CD14-positive monocyte (primary cell): Measurements from ENCODE around the gene SIK3. TPM values are rescaled to one million over a fixed set of nuclear protein-coding genes. Genes with fewer than 3 reads are reported as not detected.

ENCODE experiments used
- DNase-seq, 3 donors: peaks; one replicate each; pipeline ENCODE4 v3.0.0-alpha.2; 2011 to 2022
- H2AFZ ChIP-seq: 2 replicates; pipeline ENCODE4 v1.6.0; 2012; ENCODE audit warnings: mild to moderate bottlenecking, low read depth, low read length, inconsistent platforms; ENCODE audit not compliant: insufficient read depth, poor library complexity, severe bottlenecking
- H3K27ac ChIP-seq, 2 donors: 1 replicate in 1 of 2; 2 replicates in 1 of 2; pipeline ENCODE4 v1.5.1; 2012 to 2013; ENCODE audit warnings: low read length in 2 of 2, control low read depth in 1 of 2, inconsistent platforms in 1 of 2, low read depth in 1 of 2, mild to moderate bottlenecking in 1 of 2
- H3K27me3 ChIP-seq, 2 donors: one replicate each; pipeline versions ENCODE4 v1.6.0 to v1.6.1; 2011 to 2013; ENCODE audit warnings: low read length in 2 of 2; ENCODE audit not compliant: control insufficient read depth in 2 of 2, insufficient read depth in 2 of 2
- H3K36me3 ChIP-seq, 2 donors: replicated peaks in 1 of 2; 1 replicate in 1 of 2; 2 replicates in 1 of 2; pipeline versions ENCODE4 v1.5.1 to v1.6.1; 2012 to 2013; ENCODE audit warnings: low read length in 2 of 2, control low read depth in 1 of 2, inconsistent platforms in 1 of 2, mild to moderate bottlenecking in 1 of 2; ENCODE audit not compliant: insufficient read depth in 2 of 2, control insufficient read depth in 1 of 2
- H3K4me1 ChIP-seq, 2 donors: 1 replicate in 1 of 2; 2 replicates in 1 of 2; pipeline versions ENCODE4 v1.5.1 to v1.6.1; 2012 to 2013; ENCODE audit warnings: low read length in 2 of 2, control low read depth in 1 of 2, inconsistent platforms in 1 of 2, mild to moderate bottlenecking in 1 of 2, moderate library complexity in 1 of 2; ENCODE audit not compliant: insufficient read depth in 2 of 2, control insufficient read depth in 1 of 2
- H3K4me2 ChIP-seq: replicated peaks from 2 replicates; pipeline ENCODE3; 2012; ENCODE audit warnings: low read length, moderate library complexity, mild to moderate bottlenecking; ENCODE audit not compliant: poor library complexity, severe bottlenecking; ENCODE audit errors: extremely low read depth
- H3K4me3 ChIP-seq, 3 experiments: fragments of 200-600 bp in 1 of 3; sonication (generic) in 1 of 3; replicated peaks in 1 of 3; 1 replicate in 2 of 3; 2 replicates in 1 of 3; pipeline ENCODE4 v1.5.1; 2011 to 2013; ENCODE audit warnings: low read length in 3 of 3, mild to moderate bottlenecking in 3 of 3, control low read depth in 2 of 3, low read depth in 2 of 3, inconsistent platforms in 1 of 3, moderate library complexity in 1 of 3
- H3K79me2 ChIP-seq: 2 replicates; pipeline ENCODE4 v1.6.0; 2012; ENCODE audit warnings: mild to moderate bottlenecking, control low read depth, inconsistent platforms, low read length, moderate library complexity; ENCODE audit not compliant: insufficient read depth
- H3K9ac ChIP-seq: 2 replicates; pipeline ENCODE4 v1.6.0; 2017; ENCODE audit warnings: low read length, mild to moderate bottlenecking; ENCODE audit not compliant: insufficient read depth, poor library complexity, severe bottlenecking
- H3K9me3 ChIP-seq, 2 donors: replicated peaks in 1 of 2; 1 replicate in 1 of 2; 2 replicates in 1 of 2; pipeline versions ENCODE4 v1.5.1 to v1.6.1; 2012 to 2013; ENCODE audit warnings: low read length in 2 of 2, control low read depth in 1 of 2; ENCODE audit not compliant: control insufficient read depth in 1 of 2, insufficient read depth in 1 of 2
- H4K20me1 ChIP-seq: 2 replicates; pipeline ENCODE4 v1.6.0; 2012; ENCODE audit warnings: mild to moderate bottlenecking, low read length, control low read depth, moderate library complexity; ENCODE audit not compliant: insufficient read depth
- H3K27ac Mint-ChIP-seq, 7 donors: one replicate each; pipeline ENCODE4 v1.8.0; 2020; ENCODE audit warnings: mild to moderate bottlenecking in 7 of 7, mixed read lengths in 7 of 7, moderate library complexity in 6 of 7, inconsistent platforms in 2 of 7
- H3K27me3 Mint-ChIP-seq, 3 donors: one replicate each; pipeline ENCODE4 v1.8.0; 2021 to 2022; ENCODE audit warnings: low read depth in 3 of 3, mild to moderate bottlenecking in 3 of 3, mixed read lengths in 3 of 3, moderate library complexity in 3 of 3, inconsistent platforms in 1 of 3
- H3K36me3 Mint-ChIP-seq, 2 donors: one replicate each; pipeline ENCODE4 v1.8.0; 2020; ENCODE audit warnings: mixed read lengths in 2 of 2, inconsistent platforms in 1 of 2, mild to moderate bottlenecking in 1 of 2
- H3K4me1 Mint-ChIP-seq: one replicate; pipeline ENCODE4 v1.8.0; 2020; ENCODE audit warnings: mild to moderate bottlenecking, mixed read lengths
- H3K4me3 Mint-ChIP-seq, 2 donors: one replicate each; pipeline ENCODE4 v1.8.0; 2020; ENCODE audit warnings: mild to moderate bottlenecking in 2 of 2, mixed read lengths in 2 of 2, moderate library complexity in 1 of 2
- H3K9me3 Mint-ChIP-seq, 7 donors: one replicate each; pipeline ENCODE4 v1.8.0; 2020 to 2022; ENCODE audit warnings: mixed read lengths in 7 of 7, mild to moderate bottlenecking in 6 of 7, moderate library complexity in 6 of 7, inconsistent platforms in 2 of 7
- WGBS: methylation state at CpG from one replicate; pipeline ENCODE4 v1.1.5; 2013; ENCODE audit warnings: missing lambda C conversion rate; ENCODE audit not compliant: insufficient coverage; 5-methylcytosine and 5-hydroxymethylcytosine counted together
- intact Hi-C, 2 donors: fragments of 100-400 bp; cut with micrococcal nuclease; formaldehyde crosslinking; loops; one replicate each; pipeline versions ENCODE4 v1.15.0 to v1.15.1; 2023
- polyA plus RNA-seq, 3 donors: library from polyadenylated mRNA; depleted of rRNA in 1 of 3; unstranded in 2 of 3; stranded (reverse) in 1 of 3; fragments of 300-500 nt in 2 of 3; fragments of >200 nt in 1 of 3; fragmentation: Illumina TruSeq in 2 of 3; gene quantifications; 1 replicate in 2 of 3; 2 replicates in 1 of 3; pipeline ENCODE4 v1.2.3, GENCODE V29; 2012 to 2021
- TF ChIP-seq, protein P1 (sequence below): fragments of 200-600 bp; IDR thresholded peaks from one replicate; pipeline ENCODE4 v1.8.0; 2022; ENCODE audit warnings: antibody characterized with exemption, mild to moderate bottlenecking

SIK3 gene
- polyA plus RNA-seq, 3 donors: 18.3 to 142 (median 20.0) TPM

DNA sequence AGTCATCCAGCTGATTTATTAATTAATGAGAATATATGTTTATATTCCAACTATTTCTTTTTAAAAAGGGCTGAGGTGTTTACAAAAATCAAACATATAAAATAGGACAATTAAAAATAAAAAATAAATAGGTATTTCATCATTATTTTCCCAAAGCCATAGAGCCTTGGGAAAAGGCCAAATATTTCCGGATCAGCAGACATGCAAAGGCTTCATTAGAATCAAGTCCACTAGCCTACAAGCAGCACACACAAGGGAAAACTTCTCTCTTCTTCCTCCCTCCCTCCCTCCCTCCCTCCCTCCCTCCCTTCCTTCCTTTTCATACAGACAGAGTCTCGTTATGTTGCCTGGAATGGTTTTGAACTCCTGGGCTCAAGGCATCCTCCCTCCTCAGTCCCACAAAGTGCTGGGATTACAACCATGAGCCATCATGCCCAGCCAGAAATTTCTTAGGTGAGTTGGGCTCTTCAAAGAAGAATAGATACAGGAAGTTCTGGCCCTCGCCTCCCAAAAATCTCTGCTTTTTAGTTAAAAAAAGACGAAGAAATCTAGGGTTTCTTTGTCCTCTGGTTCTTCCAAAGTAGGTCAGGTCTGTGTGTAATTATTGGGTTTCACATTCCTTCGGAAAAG is 121.2 kb downstream of the SIK3 start:
- Mint-ChIP-seq H3K9me3 (no peaks in the 10 kb centered on the region), H3K27me3 (no peaks in the 10 kb centered on the region), H3K4me1 (peaks cover 49% of the 10 kb centered on the region), H3K36me3 (peaks cover 9 to 11% of the 10 kb centered on the region in 2 donors), H3K4me3 (no peak overlapping the region), H3K27ac (peak overlapping the region; percentile 70 to 89 (median 80))
- Histone ChIP-seq H2AFZ (no peak overlapping the region), H3K27ac (peak overlapping the region in 1 of 2 donors; percentile 37), H3K9ac (no peak overlapping the region), H3K79me2 (peaks cover 91% of the 10 kb centered on the region), H3K36me3 (no peaks in the 10 kb centered on the region), H3K4me3 (no peak overlapping the region), H3K4me1 (peaks cover 52 to 63% of the 10 kb centered on the region in 2 donors), H3K27me3 (no peaks in the 10 kb centered on the region), H4K20me1 (peaks cover 18% of the 10 kb centered on the region), H3K9me3 (no peaks in the 10 kb centered on the region), H3K4me2 (no peak overlapping the region)
- no peak for DNase-seq
- TF ChIP-seq, protein P1, sequence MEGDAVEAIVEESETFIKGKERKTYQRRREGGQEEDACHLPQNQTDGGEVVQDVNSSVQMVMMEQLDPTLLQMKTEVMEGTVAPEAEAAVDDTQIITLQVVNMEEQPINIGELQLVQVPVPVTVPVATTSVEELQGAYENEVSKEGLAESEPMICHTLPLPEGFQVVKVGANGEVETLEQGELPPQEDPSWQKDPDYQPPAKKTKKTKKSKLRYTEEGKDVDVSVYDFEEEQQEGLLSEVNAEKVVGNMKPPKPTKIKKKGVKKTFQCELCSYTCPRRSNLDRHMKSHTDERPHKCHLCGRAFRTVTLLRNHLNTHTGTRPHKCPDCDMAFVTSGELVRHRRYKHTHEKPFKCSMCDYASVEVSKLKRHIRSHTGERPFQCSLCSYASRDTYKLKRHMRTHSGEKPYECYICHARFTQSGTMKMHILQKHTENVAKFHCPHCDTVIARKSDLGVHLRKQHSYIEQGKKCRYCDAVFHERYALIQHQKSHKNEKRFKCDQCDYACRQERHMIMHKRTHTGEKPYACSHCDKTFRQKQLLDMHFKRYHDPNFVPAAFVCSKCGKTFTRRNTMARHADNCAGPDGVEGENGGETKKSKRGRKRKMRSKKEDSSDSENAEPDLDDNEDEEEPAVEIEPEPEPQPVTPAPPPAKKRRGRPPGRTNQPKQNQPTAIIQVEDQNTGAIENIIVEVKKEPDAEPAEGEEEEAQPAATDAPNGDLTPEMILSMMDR: no peak
- WGBS: 49% methylated on average over 2 of the region's 5 CpGs
- intact Hi-C loops: no loop called here

DNA sequence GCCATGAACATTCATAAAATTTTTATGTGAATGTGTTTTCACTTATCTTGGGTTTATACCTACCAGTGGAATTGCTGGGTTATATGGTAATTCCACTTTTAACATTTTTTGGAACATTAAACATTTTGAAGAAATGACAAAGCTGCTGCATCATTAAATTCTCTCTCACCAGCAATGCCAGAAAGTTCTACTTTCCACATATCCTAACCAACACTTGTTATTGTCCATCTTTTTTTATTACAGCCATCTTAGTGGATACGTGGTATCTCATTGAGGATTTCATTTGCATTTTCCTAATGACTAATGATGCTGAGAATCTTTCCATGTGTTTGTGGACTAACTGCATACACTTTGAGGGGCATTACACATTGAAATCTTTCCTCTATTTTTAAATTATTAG is 122.6 kb downstream of the SIK3 start:
- Mint-ChIP-seq H3K27ac (no peak overlapping the region), H3K4me1 (peaks cover 47% of the 10 kb centered on the region), H3K36me3 (peaks cover 10 to 12% of the 10 kb centered on the region in 2 donors), H3K4me3 (no peak overlapping the region), H3K9me3 (no peaks in the 10 kb centered on the region), H3K27me3 (no peaks in the 10 kb centered on the region)
- no peak for DNase-seq
- H3K27ac ChIP-seq: no peak overlapping the region
- H3K9me3 ChIP-seq: no peaks in the 10 kb centered on the region
- intact Hi-C loops: no loop called here
- H3K9ac ChIP-seq: no peak overlapping the region
- peaks cover 38 to 62% of the 10 kb centered on the region in 2 donors for H3K4me1 ChIP-seq
- TF ChIP-seq, protein P1: no peak
- WGBS: no CpG with 5 or more reads among the region's 1 CpG
- H3K4me3 ChIP-seq: no peak overlapping the region
- no peak overlapping the region for H3K4me2 ChIP-seq
- no peaks in the 10 kb centered on the region for H3K36me3 ChIP-seq
- peaks cover 28% of the 10 kb centered on the region for H4K20me1 ChIP-seq
- H3K79me2 ChIP-seq: peaks cover 100% of the 10 kb centered on the region
- H3K27me3 ChIP-seq: no peaks in the 10 kb centered on the region
- H2AFZ ChIP-seq: no peak overlapping the region
